Measurements from ENCODE around the gene POLR3E.
A peak's percentile ranks its signal among the peaks of the same experiment; 100 is the strongest.
"Not testable (repeated sequence)": the region's sequence is repeated elsewhere in the genome, so short reads cannot be mapped to it uniquely, and the experiment has no call there.

POLR3E gene

GRCh38 chr16:22366889-22367288 is 69.7 kb downstream of the POLR3E start:
- no peak for DNase-seq (ENCODE audit: low spot score)

DNA sequence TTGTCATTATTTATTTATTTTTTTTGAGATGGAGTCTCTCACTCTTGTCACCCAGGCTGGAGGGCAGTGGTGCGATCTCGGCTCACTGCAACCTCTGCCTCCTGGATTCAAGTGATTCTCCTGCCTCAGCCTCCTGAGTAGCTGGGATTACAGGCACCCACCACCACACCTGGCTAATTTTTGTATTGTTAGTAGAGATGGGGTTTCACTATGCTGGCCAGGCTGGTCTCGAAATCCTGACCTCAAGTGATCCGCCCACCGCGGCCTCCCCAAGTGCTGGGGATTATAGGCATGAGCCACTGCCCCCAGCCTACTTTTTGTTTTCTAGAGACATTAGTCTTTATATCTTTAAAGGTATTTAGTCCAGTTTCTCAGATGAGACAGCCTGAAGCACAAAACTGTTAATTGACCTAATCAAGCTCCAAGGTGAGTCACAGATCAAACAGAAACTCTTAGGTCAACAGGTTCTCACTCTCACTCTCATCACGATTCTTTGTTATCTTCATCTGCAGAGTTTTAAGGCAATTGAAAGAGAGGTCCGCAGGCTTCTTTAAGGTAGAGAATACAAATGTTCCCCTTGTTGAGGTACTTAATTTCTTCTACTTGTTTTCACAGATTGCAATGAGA is 71.1 kb downstream of the POLR3E start:
- not testable (repeated sequence) for DNase-seq (ENCODE audit: low spot score)

DNA sequence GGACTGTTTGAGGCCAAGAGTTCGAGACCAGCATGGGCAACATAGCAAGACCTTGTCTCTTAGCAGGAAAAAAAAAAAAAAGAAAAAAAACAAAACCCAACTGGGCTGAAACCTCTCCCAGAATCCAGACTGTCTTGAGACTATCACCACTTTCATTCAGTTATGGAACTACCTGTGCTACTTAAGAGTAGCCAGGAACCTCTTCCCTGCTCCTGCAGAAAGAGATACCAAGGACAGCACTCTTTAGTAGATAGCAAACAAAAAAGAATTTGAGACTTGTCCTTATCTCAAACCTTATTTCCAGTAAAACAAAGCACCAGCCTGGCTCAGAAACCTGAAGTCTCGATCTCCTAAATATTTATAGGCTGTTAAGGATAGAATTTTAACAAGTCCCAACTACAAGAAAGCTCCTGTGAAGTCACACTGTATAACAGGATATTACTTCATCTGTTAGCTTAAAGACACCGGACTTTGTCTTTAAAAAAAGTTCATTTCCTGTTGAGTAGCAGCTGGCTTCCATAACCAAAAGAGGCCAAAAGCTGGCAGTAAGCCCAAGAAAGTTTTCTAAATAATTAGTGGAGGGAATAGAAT is 72.1 kb downstream of the POLR3E start:
- peak; percentile 19 for DNase-seq (ENCODE audit: low spot score)

DNA sequence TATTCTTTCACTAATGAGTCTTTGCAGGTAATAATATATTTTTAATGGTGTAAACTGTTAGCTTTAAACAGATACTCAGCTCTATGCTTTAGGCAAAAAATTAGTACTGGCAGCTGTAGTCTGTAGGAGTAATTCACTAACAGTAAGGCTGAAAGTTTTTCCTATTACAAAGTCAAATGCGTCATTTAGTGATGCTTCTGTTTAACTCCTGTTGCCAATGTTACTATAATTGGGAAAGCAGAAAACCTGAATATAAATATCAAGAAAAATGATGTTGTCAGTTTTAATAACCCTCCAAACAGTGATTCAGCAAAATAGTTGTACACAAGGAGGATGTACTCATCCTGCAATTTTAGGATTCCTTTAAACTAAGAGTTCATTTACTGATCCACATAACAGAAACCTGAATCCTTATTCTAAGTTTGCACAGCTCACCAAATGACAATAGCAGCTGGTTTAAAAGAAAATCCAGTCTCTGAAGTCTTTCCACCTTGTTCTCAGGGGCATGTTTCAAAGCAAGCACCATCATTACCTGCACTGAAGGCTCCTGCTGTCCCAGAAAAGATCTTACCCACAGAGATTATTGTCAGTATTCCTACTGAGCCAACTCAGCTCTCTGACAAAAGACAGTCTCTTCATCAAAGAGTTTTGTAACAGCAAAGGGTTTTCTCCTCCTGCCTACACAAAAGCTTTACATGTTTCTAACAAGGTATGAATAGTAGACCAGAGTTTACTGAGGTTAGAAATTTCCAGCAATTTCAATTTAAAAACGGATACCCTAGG is 73.0 kb downstream of the POLR3E start:
- peak; percentile 54 for DNase-seq (ENCODE audit: low spot score)

DNA sequence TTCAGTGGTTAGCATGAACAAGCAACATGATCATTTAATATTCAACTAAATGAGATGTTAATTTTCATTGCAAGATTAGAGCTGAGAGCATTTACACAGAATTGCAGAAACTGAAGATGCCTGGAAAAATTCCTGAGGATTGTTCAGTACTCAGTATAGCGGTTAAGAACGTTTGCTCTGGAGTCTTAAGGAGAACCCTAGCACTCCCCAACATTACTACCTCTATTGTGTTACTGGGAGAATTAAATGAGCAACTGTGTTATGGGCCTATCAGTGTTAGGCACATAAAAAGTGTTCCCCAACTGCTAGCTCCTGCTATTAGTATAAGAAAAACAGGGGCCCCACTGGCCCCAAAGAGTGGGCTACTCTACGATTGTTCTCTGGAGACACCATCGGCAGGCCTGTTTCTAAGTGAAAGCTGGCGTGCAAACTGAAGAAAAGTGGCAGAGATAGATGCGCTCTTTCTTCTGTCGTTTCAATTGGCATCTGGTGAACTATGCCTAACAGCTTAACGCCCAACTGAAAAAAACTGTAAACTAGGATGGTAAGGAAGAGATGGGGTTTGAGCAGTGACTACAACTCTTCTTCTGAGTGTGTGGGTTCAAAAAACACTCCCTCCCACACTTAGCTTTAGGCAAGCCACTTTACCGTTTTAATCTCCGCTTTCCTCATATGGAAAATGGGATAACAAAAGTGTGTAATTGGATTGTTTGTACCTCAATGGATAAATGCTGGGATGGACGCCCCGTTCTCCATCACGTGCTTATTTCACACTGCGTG is 75.9 kb downstream of the POLR3E start:
- peak; percentile 11 for DNase-seq (ENCODE audit: low spot score)

GRCh38 chr16:22373662-22374310 is 76.6 kb downstream of the POLR3E start:
- DNase-seq (ENCODE audit: low spot score): peak; percentile 52

- DNase-seq (ENCODE audit: low spot score): peak; percentile 100
Measured at GRCh38 chr16:22374311-22375116, 77.3 kb downstream of the POLR3E start, which contains the start of gene CDR2. TSS of gene CDR2 (minus strand) at chr16:22374619. CDS start at chr16:22374309, 310 bp downstream.

DNA sequence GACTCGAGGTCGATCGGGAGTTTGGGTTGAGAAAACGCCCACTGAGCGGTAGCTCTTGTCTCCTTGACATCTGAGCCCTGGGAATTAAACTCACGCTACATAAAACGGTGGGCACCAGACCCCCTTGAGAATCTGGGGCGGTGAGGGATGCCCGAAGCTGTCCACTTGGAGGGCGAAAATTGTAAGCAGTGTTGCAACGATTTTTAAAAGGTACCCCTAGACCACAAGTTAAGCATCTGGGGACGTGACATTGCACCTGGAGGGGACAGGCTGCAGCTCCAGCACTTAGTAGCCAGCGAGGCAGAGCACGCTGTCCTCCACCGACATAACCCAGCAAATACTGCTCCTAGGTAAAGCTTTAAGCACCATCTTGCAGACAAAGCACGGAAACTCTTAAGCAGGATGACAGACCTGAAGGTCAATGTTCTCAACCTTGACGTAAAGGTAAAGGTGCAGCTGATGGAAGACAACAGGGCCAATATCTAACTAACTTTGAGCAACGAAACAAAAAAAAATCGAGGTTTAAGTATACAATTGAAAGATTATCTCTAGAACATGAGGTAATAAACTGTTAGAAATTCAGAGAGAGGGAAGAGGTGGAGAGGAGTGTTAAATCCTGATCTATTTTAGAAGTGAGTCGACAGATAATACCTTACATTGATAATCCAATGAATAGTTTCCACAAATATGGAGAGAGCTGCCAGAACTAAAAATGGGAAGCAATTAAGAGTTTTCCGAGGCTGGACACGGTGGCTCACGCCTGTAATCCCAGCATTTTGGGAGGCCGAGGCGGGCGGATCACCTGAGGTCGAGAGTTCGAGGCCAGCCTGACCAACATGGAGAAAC is 78.1 kb downstream of the POLR3E start:
- no peak for DNase-seq (ENCODE audit: low spot score)

GRCh38 chr16:22375963-22376640 is 78.9 kb downstream of the POLR3E start:
- DNase-seq (ENCODE audit: low spot score): no peak

DNA sequence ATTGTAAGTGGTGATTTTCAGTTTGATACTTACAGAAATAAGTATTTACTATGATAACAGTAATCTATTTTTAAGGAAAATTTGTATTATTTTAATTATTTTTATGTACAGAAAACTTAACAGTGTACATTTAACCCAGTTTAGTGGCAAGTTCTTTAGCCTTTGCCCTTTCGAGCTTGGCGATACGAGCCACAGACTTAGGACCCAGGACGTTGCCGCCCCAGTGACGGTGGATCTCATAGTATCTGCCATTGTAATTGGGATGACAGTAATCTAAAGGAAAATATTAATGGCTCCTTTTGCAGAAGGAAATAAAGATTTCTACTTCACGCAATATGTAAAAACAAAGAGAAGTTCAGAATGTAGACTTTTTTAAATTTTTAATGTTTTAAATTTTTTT is 82.4 kb downstream of the POLR3E start:
- DNase-seq (ENCODE audit: low spot score): no peak

DNA sequence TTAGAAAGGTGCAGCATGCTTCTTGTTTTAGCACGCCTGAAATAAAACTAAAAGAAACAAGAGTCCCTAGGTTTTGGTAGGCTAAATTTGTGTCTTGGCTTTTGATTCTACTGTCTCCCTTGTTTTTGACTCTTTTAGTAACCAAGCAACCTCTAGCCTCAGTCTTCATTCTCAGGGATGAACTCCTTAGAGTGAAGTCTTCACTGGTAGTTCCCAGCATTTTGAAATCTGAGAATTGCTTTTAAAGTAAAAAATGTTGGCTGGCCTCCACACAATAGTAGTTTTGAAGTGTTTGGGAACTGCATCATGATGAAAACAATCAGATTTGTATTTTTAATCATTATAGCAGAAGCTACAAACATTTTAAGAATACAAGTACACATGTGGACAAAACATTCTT is 83.3 kb downstream of the POLR3E start:
- no peak for DNase-seq (ENCODE audit: low spot score)

GRCh38 chr16:22381392-22381791 is 84.2 kb downstream of the POLR3E start:
- no peak for DNase-seq (ENCODE audit: low spot score)

GRCh38 chr16:22383827-22384226 is 86.6 kb downstream of the POLR3E start:
- no peak for DNase-seq (ENCODE audit: low spot score)

All from GM03348 (cell line).